ENCODE results near the gene NDUFA7. TPM values are rescaled to one million over a fixed set of nuclear protein-coding genes. Genes with fewer than 3 reads are reported as not detected.

The NDUFA7 gene
- total RNA-seq, 1 experiment from 2014 or later, result 73.0 TPM

DNA sequence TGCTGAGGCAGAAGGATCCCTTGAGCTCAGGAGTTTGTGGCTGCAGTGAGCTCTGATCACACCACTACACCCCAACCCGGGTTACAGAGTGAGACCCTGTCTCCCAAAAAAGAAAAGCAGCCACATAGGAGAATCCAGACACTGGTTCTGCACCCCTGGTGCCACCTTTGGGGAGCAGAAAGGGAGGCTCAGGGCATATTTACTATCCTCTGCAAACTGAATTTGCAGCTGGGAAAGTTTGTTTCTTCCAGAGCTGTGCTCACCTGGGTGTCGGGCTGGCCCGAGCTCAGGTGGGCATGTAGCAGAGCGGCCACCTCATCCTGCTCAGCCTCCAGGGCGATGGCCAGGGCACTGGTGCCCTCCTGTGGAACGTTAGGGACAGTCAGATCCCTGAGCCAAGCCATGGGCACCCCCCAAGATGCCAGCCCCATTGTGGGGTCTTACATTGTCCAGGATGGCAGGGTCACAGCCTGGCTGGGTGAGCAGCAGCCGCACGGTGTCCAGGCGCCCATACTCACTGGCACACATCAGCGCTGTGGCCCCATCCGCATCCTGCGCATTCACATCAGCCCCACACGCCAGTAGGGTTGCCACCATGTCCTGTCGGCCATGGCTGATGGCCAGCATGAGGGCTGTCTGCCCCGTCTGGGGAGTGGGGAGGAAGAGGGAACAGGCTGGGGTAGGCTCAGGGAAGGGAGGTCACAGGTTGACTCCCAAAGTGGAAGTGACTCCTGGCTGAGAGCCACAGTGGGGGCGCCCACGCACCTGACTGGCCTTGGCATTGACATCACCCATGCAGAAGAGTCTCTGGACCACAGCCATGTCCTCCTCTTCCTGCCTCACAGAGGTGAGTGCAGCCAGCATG lies 3.2 kb upstream of the NDUFA7 start:
- no peaks in the 10 kb centered on the region for H3K27me3 ChIP-seq (ENCODE audit: insufficient read depth, low read length)
- H3K4me2 ChIP-seq (ENCODE audit: insufficient read depth, insufficient read length, low read length), result no peak overlapping the region
- no peak overlapping the region for H3K18ac ChIP-seq (ENCODE audit: insufficient read length, low read depth, low read length)
- Mint-ChIP-seq H3K4me3 (peak overlapping the region; percentile 96 to 98; a peak in 2 of 5 replicates), H3K36me3 (ENCODE audit: insufficient read depth in 1 of 3, low read depth in 3 of 3) (peaks cover 14 to 31% (median 22%) of the 10 kb centered on the region in 3 experiments), H3K27ac (no peak overlapping the region), H3K4me1 (peaks cover 12 to 25% of the 10 kb centered on the region in 2 experiments), H3K27me3 (ENCODE audit: low read depth) (peaks cover 8% of the 10 kb centered on the region), H3K9me3 (peaks cover 0 to 3% of the 10 kb centered on the region in 2 experiments; a peak in 2 of 5 replicates)
- no peak overlapping the region for H2AK5ac ChIP-seq (ENCODE audit: insufficient read length, low read length)
- H3K14ac ChIP-seq (ENCODE audit: insufficient read depth, low read length), result no peak overlapping the region
- no peaks in the 10 kb centered on the region for H4K20me1 ChIP-seq (ENCODE audit: control insufficient read depth, insufficient read depth, insufficient read length)
- H2BK20ac ChIP-seq (ENCODE audit: low read depth, low read length, poor library complexity, severe bottlenecking), result no peak overlapping the region
- H3K4ac ChIP-seq (ENCODE audit: low read depth, low read length), result no peak overlapping the region
- no peak overlapping the region for H2BK5ac ChIP-seq (ENCODE audit: insufficient read length, low read length)
- H3K9me3 ChIP-seq (ENCODE audit: control insufficient read depth, low read depth, low read length), result no peaks in the 10 kb centered on the region
- H2BK15ac ChIP-seq (ENCODE audit: low read depth, low read length), result no peak overlapping the region
- no peak overlapping the region for H2BK12ac ChIP-seq (ENCODE audit: insufficient read length, low read depth, low read length)
- H3K23ac ChIP-seq (ENCODE audit: insufficient read length, low read depth, low read length), result no peak overlapping the region
- no peak overlapping the region for H3K9ac ChIP-seq (ENCODE audit: extremely low read depth, insufficient read length, low read length)
- no peak overlapping the region for H4K5ac ChIP-seq (ENCODE audit: insufficient read length, low read depth, low read length)
- no CpG with 5 or more reads among the region's 17 CpGs for WGBS (ENCODE audit: extremely low coverage, insufficient read length, low lambda C conversion rate)
- TF ChIP-seq CTCF (conservative IDR thresholded peaks at IDR 0.05), result peak; percentile 39; the same call in 2 of the 3 replicates
- H4K8ac ChIP-seq (replicated peaks; ENCODE audit: insufficient read length, low read depth, low read length), result no peak overlapping the region
- DNase-seq, result peak; percentile 60
- H3K27ac ChIP-seq (ENCODE audit: insufficient read length, low read depth, low read length), result no peak overlapping the region
- no peak overlapping the region for H3T11ph ChIP-seq (ENCODE audit: low read length)
- peaks cover 6% of the 10 kb centered on the region for H3K23me2 ChIP-seq (ENCODE audit: insufficient read length, low read depth, low read length, poor library complexity, severe bottlenecking)
- no peak overlapping the region for H2AFZ ChIP-seq (ENCODE audit: low read length)
- H3K4me1 ChIP-seq (ENCODE audit: insufficient read depth, low read length), result no peaks in the 10 kb centered on the region
- H3K79me1 ChIP-seq (ENCODE audit: insufficient read depth, low read depth, low read length, poor library complexity, severe bottlenecking), result no peaks in the 10 kb centered on the region
- no peak overlapping the region for H2BK120ac ChIP-seq (ENCODE audit: low read depth, low read length, poor library complexity, severe bottlenecking)
- no peak overlapping the region for H3K56ac ChIP-seq (ENCODE audit: insufficient read length, low read depth, low read length)
- peaks cover 5% of the 10 kb centered on the region; the same call in 1 of the 2 replicates for H3K79me2 ChIP-seq (ENCODE audit: insufficient read depth, low read length)
- no peak overlapping the region for H4K91ac ChIP-seq (ENCODE audit: insufficient read length, low read depth, low read length)
